Diencephalon (tissue), 1 donor: ENCODE data around the gene BEND5. TPM values are rescaled to one million over a fixed set of nuclear protein-coding genes. Genes with fewer than 3 reads are reported as not detected.

Source experiments
- total RNA-seq: library from RNA; depleted of rRNA; stranded (reverse); fragments of >200 nt; gene quantifications from one replicate; pipeline ENCODE4 v1.2.3, GENCODE V29; 2014

Gene BEND5, protein sequence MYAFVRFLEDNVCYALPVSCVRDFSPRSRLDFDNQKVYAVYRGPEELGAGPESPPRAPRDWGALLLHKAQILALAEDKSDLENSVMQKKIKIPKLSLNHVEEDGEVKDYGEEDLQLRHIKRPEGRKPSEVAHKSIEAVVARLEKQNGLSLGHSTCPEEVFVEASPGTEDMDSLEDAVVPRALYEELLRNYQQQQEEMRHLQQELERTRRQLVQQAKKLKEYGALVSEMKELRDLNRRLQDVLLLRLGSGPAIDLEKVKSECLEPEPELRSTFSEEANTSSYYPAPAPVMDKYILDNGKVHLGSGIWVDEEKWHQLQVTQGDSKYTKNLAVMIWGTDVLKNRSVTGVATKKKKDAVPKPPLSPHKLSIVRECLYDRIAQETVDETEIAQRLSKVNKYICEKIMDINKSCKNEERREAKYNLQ
- total RNA-seq, result 17.5 TPM

GRCh38 chr1:48776393-48777218 lies at the start of gene BEND5:
Gene BEND5 (minus strand): TSS chr1:48776891. CDS start chr1:48776831, 60 bp downstream.

